Upper lobe of right lung (tissue), 1 donor: Measurements from ENCODE around the gene ZNF439. TPM values are rescaled to one million over a fixed set of nuclear protein-coding genes. Genes with fewer than 3 reads are reported as not detected.
A peak's percentile ranks its signal among the peaks of the same experiment; 100 is the strongest.
"Not testable (repeated sequence)": the region's sequence is repeated elsewhere in the genome, so short reads cannot be mapped to it uniquely, and the experiment has no call there.

Experiments
- ATAC-seq: fragments of 200-7000 bp; cut with Tn5 transposase; one replicate; pipeline ENCODE4 v1.9.1; 2020; ENCODE audit warnings: mild to moderate bottlenecking, moderate library complexity
- DNase-seq: peaks from one replicate; pipeline ENCODE4 v3.0.0-alpha.2; 2020
- H3K27ac ChIP-seq: fragments of 200-600 bp; one replicate; pipeline ENCODE4 v1.8.0; 2022
- H3K27me3 ChIP-seq: fragments of 200-600 bp; one replicate; pipeline ENCODE4 v1.8.0; 2022; ENCODE audit warnings: mild to moderate bottlenecking
- H3K36me3 ChIP-seq: fragments of 200-600 bp; one replicate; pipeline ENCODE4 v1.8.0; 2022
- H3K4me1 ChIP-seq: fragments of 200-600 bp; one replicate; pipeline ENCODE4 v1.8.0; 2022
- H3K4me3 ChIP-seq: fragments of 200-600 bp; one replicate; pipeline ENCODE4 v1.8.0; 2022; ENCODE audit warnings: mild to moderate bottlenecking
- H3K9me3 ChIP-seq: fragments of 200-600 bp; one replicate; pipeline ENCODE4 v1.8.0; 2022
- CTCF ChIP-seq: fragments of 200-600 bp; IDR thresholded peaks from one replicate; pipeline ENCODE4 v1.8.0; 2022; ENCODE audit warnings: antibody characterized with exemption
- intact Hi-C: fragments of 100-400 bp; cut with DNase I; formaldehyde crosslinking; loops from one replicate; pipeline ENCODE4 v1.11.0; 2022
- total RNA-seq: library from RNA; stranded (reverse); fragmentation: NEBNext Ultra II Directional; extraction: Animal tissue kit (Norgen Biotek cat#: 25700); gene quantifications from one replicate; pipeline ENCODE4 v1.2.1, GENCODE V29; 2021
- donor health status: DM: no; HTN: yes; CAD: no; lungs with severe emphysema.

The ZNF439 gene
- total RNA-seq, 1 donor from 2014 or later: 9.4 TPM

- no peak for TF ChIP-seq CTCF
- no peaks in the 10 kb centered on the region for H3K4me1 ChIP-seq
- H3K36me3 ChIP-seq: peaks cover 3% of the 10 kb centered on the region
- intact Hi-C loops: no loop called here
- no peak for DNase-seq
- no peak for ATAC-seq
- H3K4me3 ChIP-seq: no peak overlapping the region
- H3K27me3 ChIP-seq: no peaks in the 10 kb centered on the region
- H3K27ac ChIP-seq: no peak overlapping the region
- H3K9me3 ChIP-seq: no peaks in the 10 kb centered on the region
These were observed 12.8 kb downstream of the ZNF439 start for GRCh38 chr19:11861301-11861700.

- H3K27me3 ChIP-seq, ATAC-seq, H3K4me3 ChIP-seq, intact Hi-C loops, DNase-seq, H3K27ac ChIP-seq, H3K4me1 ChIP-seq: not testable (repeated sequence)
- Histone ChIP-seq H3K9me3 (peaks cover 33% of the 10 kb centered on the region), H3K36me3 (peaks cover 23% of the 10 kb centered on the region)
These were observed 19.2 kb downstream of the ZNF439 start for GRCh38 chr19:11867766-11868165.

GRCh38 chr19:11868188-11868587 is 19.7 kb downstream of the ZNF439 start:
- no peaks in the 10 kb centered on the region for H3K4me1 ChIP-seq
- TF ChIP-seq CTCF: no peak
- peaks cover 33% of the 10 kb centered on the region for H3K9me3 ChIP-seq
- peaks cover 23% of the 10 kb centered on the region for H3K36me3 ChIP-seq
- DNase-seq (no peak), ATAC-seq (no peak)
- H3K27me3 ChIP-seq: no peaks in the 10 kb centered on the region
- H3K27ac ChIP-seq: no peak overlapping the region
- no peak overlapping the region for H3K4me3 ChIP-seq
- intact Hi-C loops: no loop called here

- Histone ChIP-seq H3K4me3 (no peak overlapping the region), H3K36me3 (peaks cover 8% of the 10 kb centered on the region), H3K27ac (no peak overlapping the region), H3K9me3 (peaks cover 23% of the 10 kb centered on the region), H3K4me1 (no peaks in the 10 kb centered on the region), H3K27me3 (no peaks in the 10 kb centered on the region)
- DNase-seq (no peak), ATAC-seq (no peak)
- intact Hi-C loops: no loop called here
- no peak for TF ChIP-seq CTCF
These were observed 24.1 kb downstream of the ZNF439 start for GRCh38 chr19:11872624-11873023.

- TF ChIP-seq CTCF: no peak
- Histone ChIP-seq H3K27ac (no peak overlapping the region), H3K27me3 (no peaks in the 10 kb centered on the region), H3K4me3 (no peak overlapping the region), H3K4me1 (no peaks in the 10 kb centered on the region), H3K9me3 (peaks cover 12% of the 10 kb centered on the region), H3K36me3 (no peaks in the 10 kb centered on the region)
- intact Hi-C loops: no loop called here
- ATAC-seq (no peak), DNase-seq (no peak)
These were observed 25.2 kb downstream of the ZNF439 start for GRCh38 chr19:11873762-11874161.

GRCh38 chr19:11879687-11880266 is 31.3 kb downstream of the ZNF439 start:
- H3K4me3 ChIP-seq, H3K27me3 ChIP-seq, H3K36me3 ChIP-seq, DNase-seq, H3K4me1 ChIP-seq, H3K27ac ChIP-seq, H3K9me3 ChIP-seq, intact Hi-C loops: not testable (repeated sequence)
- peak; percentile 47 for TF ChIP-seq CTCF
- peak; percentile 61 for ATAC-seq
